Measurements from ENCODE around the gene CACNA1C.

Gene CACNA1C

GRCh38 chr12:2679068-2679815, 626.5 kb downstream of the CACNA1C start:
- H3K36me3 ChIP-seq (ENCODE audit: insufficient read depth), result no peaks in the 10 kb centered on the region
- H3K4me2 ChIP-seq, result no peak overlapping the region
- H3K27ac ChIP-seq, result no peak overlapping the region
- no peaks in the 10 kb centered on the region for H3K27me3 ChIP-seq (ENCODE audit: insufficient read depth, low read depth)
- TF ChIP-seq CTCF (conservative IDR thresholded peaks at IDR 0.05; ENCODE audit: low read depth, low read length), result no peak
- H2AFZ ChIP-seq (ENCODE audit: low read depth), result no peak overlapping the region
- H3K4me3 ChIP-seq (IDR thresholded peaks at IDR 0.05; ENCODE audit: insufficient read depth, low read depth, low read length), result no peak overlapping the region
- H3K4me1 ChIP-seq (ENCODE audit: low read depth, poor library complexity, severe bottlenecking), result no peaks in the 10 kb centered on the region
- no peaks in the 10 kb centered on the region for H3K79me2 ChIP-seq (ENCODE audit: insufficient read depth, low read depth)
- H3K9ac ChIP-seq, result no peak overlapping the region
- no peaks in the 10 kb centered on the region for H4K20me1 ChIP-seq (ENCODE audit: insufficient read depth)

- H3K9ac ChIP-seq, result no peak overlapping the region
- no peaks in the 10 kb centered on the region for H3K79me2 ChIP-seq (ENCODE audit: insufficient read depth, low read depth)
- H3K27me3 ChIP-seq (ENCODE audit: insufficient read depth, low read depth), result no peaks in the 10 kb centered on the region
- no peak overlapping the region for H3K4me3 ChIP-seq (IDR thresholded peaks at IDR 0.05; ENCODE audit: insufficient read depth, low read depth, low read length)
- H2AFZ ChIP-seq (ENCODE audit: low read depth), result no peak overlapping the region
- no peak overlapping the region for H3K4me2 ChIP-seq
- H3K27ac ChIP-seq, result no peak overlapping the region
- H3K4me1 ChIP-seq (ENCODE audit: low read depth, poor library complexity, severe bottlenecking), result no peaks in the 10 kb centered on the region
- H4K20me1 ChIP-seq (ENCODE audit: insufficient read depth), result no peaks in the 10 kb centered on the region
- no peak for TF ChIP-seq CTCF (conservative IDR thresholded peaks at IDR 0.05; ENCODE audit: low read depth, low read length)
- no peaks in the 10 kb centered on the region for H3K36me3 ChIP-seq (ENCODE audit: insufficient read depth)
Observed at GRCh38 chr12:2679816-2680675, 627.3 kb downstream of the CACNA1C start.

GRCh38 chr12:2680676-2681039, 627.9 kb downstream of the CACNA1C start:
- no peak overlapping the region for H3K4me3 ChIP-seq (IDR thresholded peaks at IDR 0.05; ENCODE audit: insufficient read depth, low read depth, low read length)
- H2AFZ ChIP-seq (ENCODE audit: low read depth), result no peak overlapping the region
- no peak overlapping the region for H3K9ac ChIP-seq
- no peak overlapping the region for H3K4me2 ChIP-seq
- no peaks in the 10 kb centered on the region for H3K36me3 ChIP-seq (ENCODE audit: insufficient read depth)
- no peak for TF ChIP-seq CTCF (conservative IDR thresholded peaks at IDR 0.05; ENCODE audit: low read depth, low read length)
- H3K27me3 ChIP-seq (ENCODE audit: insufficient read depth, low read depth), result no peaks in the 10 kb centered on the region
- H4K20me1 ChIP-seq (ENCODE audit: insufficient read depth), result no peaks in the 10 kb centered on the region
- no peak overlapping the region for H3K27ac ChIP-seq
- no peaks in the 10 kb centered on the region for H3K4me1 ChIP-seq (ENCODE audit: low read depth, poor library complexity, severe bottlenecking)
- H3K79me2 ChIP-seq (ENCODE audit: insufficient read depth, low read depth), result no peaks in the 10 kb centered on the region

- no peaks in the 10 kb centered on the region for H3K4me1 ChIP-seq (ENCODE audit: low read depth, poor library complexity, severe bottlenecking)
- no peaks in the 10 kb centered on the region for H3K36me3 ChIP-seq (ENCODE audit: insufficient read depth)
- H3K27ac ChIP-seq, result no peak overlapping the region
- H2AFZ ChIP-seq (ENCODE audit: low read depth), result no peak overlapping the region
- H3K4me2 ChIP-seq, result no peak overlapping the region
- no peaks in the 10 kb centered on the region for H3K27me3 ChIP-seq (ENCODE audit: insufficient read depth, low read depth)
- no peak overlapping the region for H3K4me3 ChIP-seq (IDR thresholded peaks at IDR 0.05; ENCODE audit: insufficient read depth, low read depth, low read length)
- H3K79me2 ChIP-seq (ENCODE audit: insufficient read depth, low read depth), result no peaks in the 10 kb centered on the region
- H4K20me1 ChIP-seq (ENCODE audit: insufficient read depth), result no peaks in the 10 kb centered on the region
- no peak for TF ChIP-seq CTCF (conservative IDR thresholded peaks at IDR 0.05; ENCODE audit: low read depth, low read length)
- no peak overlapping the region for H3K9ac ChIP-seq
Observed at GRCh38 chr12:2681450-2682205, 628.8 kb downstream of the CACNA1C start.
